Psoas muscle (tissue), 8 donors: ENCODE measurements around the gene TMEM217. TPM values are rescaled to one million over a fixed set of nuclear protein-coding genes. Genes with fewer than 3 reads are reported as not detected.
"Not testable (repeated sequence)": the region's sequence is repeated elsewhere in the genome, so short reads cannot be mapped to it uniquely, and the experiment has no call there.

Experiments
- ATAC-seq, 4 donors: fragments of 200-7000 bp; cut with Tn5 transposase; one replicate each; pipeline ENCODE4 v1.9.1; 2020; ENCODE audit warnings: moderate library complexity in 3 of 4, mild to moderate bottlenecking in 2 of 4
- DNase-seq, 2 donors: peaks; one replicate each; pipeline ENCODE4 v3.0.0-alpha.2; 2020
- H3K27ac ChIP-seq: fragments of 200-600 bp; one replicate; pipeline ENCODE4 v1.8.0; 2022
- H3K27me3 ChIP-seq, 3 donors: fragments of 200-600 bp in 1 of 3; one replicate each; pipeline versions ENCODE4 v1.6.1 to v1.8.0; 2013 to 2022; ENCODE audit warnings: low read length in 2 of 3, mild to moderate bottlenecking in 2 of 3, moderate library complexity in 1 of 3; ENCODE audit not compliant: insufficient read depth in 3 of 3
- H3K36me3 ChIP-seq, 2 donors: fragments of 200-600 bp in 1 of 2; one replicate each; pipeline versions ENCODE4 v1.6.1 to v1.8.0; 2013 to 2022; ENCODE audit warnings: low read depth in 1 of 2, mild to moderate bottlenecking in 1 of 2, moderate library complexity in 1 of 2; ENCODE audit not compliant: insufficient read depth in 1 of 2
- H3K4me1 ChIP-seq: fragments of 200-600 bp; one replicate; pipeline ENCODE4 v1.8.0; 2022
- H3K4me3 ChIP-seq: fragments of 200-600 bp; one replicate; pipeline ENCODE4 v1.8.0; 2022; ENCODE audit warnings: mild to moderate bottlenecking
- H3K9me3 ChIP-seq: fragments of 200-600 bp; one replicate; pipeline ENCODE4 v1.8.0; 2022
- WGBS, 3 donors: extraction: QIAGEN DNeasy Blood & Tissue Kit; methylation state at CpG; one replicate each; pipeline versions ENCODE4 v1.1.6 to v1.1.7; 2013; 5-methylcytosine and 5-hydroxymethylcytosine counted together
- intact Hi-C, 2 donors: fragments of 100-400 bp; cut with DNase I; formaldehyde crosslinking; loops; one replicate each; pipeline versions ENCODE4 v1.11.0 to v1.14.2; 2022
- long read RNA-seq, 2 donors: library from polyadenylated mRNA; unstranded; transcript quantifications; one replicate each; pipeline ENCODE4 v2.0.0, GENCODE V29; 2021
- polyA plus RNA-seq, 3 donors: library from polyadenylated mRNA; stranded (reverse); fragments of 200-250 nt; gene quantifications; one replicate each; pipeline ENCODE4 v1.2.3, GENCODE V29; 2013
- total RNA-seq, 4 donors: library from RNA; stranded (reverse); fragmentation: NEBNext Ultra II Directional in 2 of 4; extraction: Animal tissue kit (Norgen Biotek cat#: 25700) in 2 of 4; gene quantifications; one replicate each; pipeline versions ENCODE4 v1.2.1 to v1.2.4, GENCODE V29; 2021 to 2023
- TF ChIP-seq, protein P1 (sequence below): fragments of 200-600 bp; IDR thresholded peaks from one replicate; pipeline ENCODE4 v1.8.0; 2022; ENCODE audit warnings: antibody characterized with exemption
- donor health status: healthy with polysubstance abuse.
- donor health status: DM: no; HTN: no; CAD: no; lungs with moderate emphysema.
- donor health status: Bipolar disorder and iron deficiency.
- donor health status: healthy.
- donor health status: DM: yes; HTN: yes; CAD: no.
- donor health status: DM: no; HTN: no; CAD: no.
- donor health status: DM: no; HTN: no; CAD: no.
- donor health status: DM: yes; HTN: yes; CAD: no.

Gene TMEM217
- total RNA-seq, result 1 to 10 TPM in 1 of 4 donors, under 1 TPM in 2, not detected in 1; 0.47 to 4.3 (median 0.97) TPM
- polyA plus RNA-seq, result under 1 TPM; 0.05 to 0.15 (median 0.14) TPM
- long read RNA-seq, donor 1, partial matches to known transcripts, result 0 of 2 reads
- long read RNA-seq, donor 1, other reads (novel, unspliced or antisense), result 2 of 2 reads
- long read RNA-seq, donor 2, partial matches to known transcripts, result 0 of 1 reads
- long read RNA-seq, donor 2, other reads (novel, unspliced or antisense), result 1 of 1 reads

DNA sequence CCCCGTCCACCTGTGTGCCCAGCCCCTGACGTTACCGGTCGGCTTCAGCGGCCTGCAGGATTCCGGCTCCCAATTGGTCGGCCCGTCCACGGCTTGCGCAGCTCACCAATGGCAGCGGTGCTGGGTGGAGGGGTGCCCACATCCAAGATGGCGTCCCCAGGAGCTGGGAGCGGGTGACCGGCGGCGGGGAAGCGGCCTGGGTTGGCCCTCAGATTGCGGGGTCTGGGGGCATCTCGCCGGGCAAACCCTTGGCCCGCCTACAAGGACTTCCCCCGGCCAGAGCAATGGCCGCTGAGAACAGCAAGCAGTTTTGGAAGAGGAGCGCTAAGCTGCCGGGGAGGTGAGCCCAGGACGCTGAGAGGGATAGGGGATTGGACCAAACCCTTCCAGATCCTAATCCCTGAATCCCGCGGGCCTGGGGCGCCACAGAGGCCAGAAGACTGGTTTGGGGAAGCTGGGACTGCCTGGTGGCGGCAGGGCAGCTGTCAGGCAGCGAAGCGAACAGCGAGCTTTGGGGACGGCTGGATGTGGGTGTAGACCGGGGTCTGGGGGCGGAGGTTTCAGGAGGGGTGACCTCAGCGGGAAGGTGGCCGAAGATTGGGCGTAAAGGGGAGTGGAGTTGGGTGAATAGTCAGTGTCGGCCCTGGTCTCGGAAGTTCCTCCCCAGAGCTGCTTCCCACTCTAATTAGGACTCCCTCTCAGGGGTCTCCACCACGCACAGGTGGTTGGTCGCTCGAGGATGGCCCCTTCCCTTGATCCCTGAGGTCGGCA is at the start of gene TMEM217, which contains the start of gene TBC1D22B:
TSS of gene TMEM217 (minus strand) at position 511 of the 771 bp plus-strand sequence. CDS start 39,114 bp downstream, outside the sequence.
TSS of gene TBC1D22B (plus strand) at position 139 of the 771 bp plus-strand sequence. CDS start at position 285, 146 bp downstream.
- 0 to 1% (median 0%) methylated on average over 44 to 45 of the region's 45 CpGs for WGBS, 3 donors
- Histone ChIP-seq H3K4me1 (peaks cover 13% of the 10 kb centered on the region), H3K27ac (peak within 1 kb of the TSS; percentile 96), H3K36me3 (no peaks in the 10 kb centered on the region), H3K27me3 (no peaks in the 10 kb centered on the region), H3K9me3 (no peaks in the 10 kb centered on the region), H3K4me3 (peak within 1 kb of the TSS; percentile 90)
- ATAC-seq, result peak; percentile 99 to 100 (median 100)
- TF ChIP-seq, protein P1, sequence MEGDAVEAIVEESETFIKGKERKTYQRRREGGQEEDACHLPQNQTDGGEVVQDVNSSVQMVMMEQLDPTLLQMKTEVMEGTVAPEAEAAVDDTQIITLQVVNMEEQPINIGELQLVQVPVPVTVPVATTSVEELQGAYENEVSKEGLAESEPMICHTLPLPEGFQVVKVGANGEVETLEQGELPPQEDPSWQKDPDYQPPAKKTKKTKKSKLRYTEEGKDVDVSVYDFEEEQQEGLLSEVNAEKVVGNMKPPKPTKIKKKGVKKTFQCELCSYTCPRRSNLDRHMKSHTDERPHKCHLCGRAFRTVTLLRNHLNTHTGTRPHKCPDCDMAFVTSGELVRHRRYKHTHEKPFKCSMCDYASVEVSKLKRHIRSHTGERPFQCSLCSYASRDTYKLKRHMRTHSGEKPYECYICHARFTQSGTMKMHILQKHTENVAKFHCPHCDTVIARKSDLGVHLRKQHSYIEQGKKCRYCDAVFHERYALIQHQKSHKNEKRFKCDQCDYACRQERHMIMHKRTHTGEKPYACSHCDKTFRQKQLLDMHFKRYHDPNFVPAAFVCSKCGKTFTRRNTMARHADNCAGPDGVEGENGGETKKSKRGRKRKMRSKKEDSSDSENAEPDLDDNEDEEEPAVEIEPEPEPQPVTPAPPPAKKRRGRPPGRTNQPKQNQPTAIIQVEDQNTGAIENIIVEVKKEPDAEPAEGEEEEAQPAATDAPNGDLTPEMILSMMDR, result no peak
- DNase-seq, result peak; percentile 94 to 98
- intact Hi-C loops, result no loop called here

- H3K4me3 ChIP-seq, ATAC-seq, H3K27me3 ChIP-seq, H3K27ac ChIP-seq, DNase-seq, intact Hi-C loops, H3K9me3 ChIP-seq: not testable (repeated sequence)
- 92 to 96% (median 94%) methylated on average over 10 of the region's 10 CpGs for WGBS, 3 donors
- Histone ChIP-seq H3K4me1 (peaks cover 16% of the 10 kb centered on the region), H3K36me3 (peaks cover 6 to 40% of the 10 kb centered on the region in 2 donors)
Observed at GRCh38 chr6:37307484-37307883, 49.5 kb upstream of the TMEM217 start.

GRCh38 chr6:37306624-37307222 is 48.8 kb upstream of the TMEM217 start:
- H3K36me3 ChIP-seq, result peaks cover 6 to 43% of the 10 kb centered on the region in 2 donors
- peak overlapping the region; percentile 12 for H3K27ac ChIP-seq
- H3K27me3 ChIP-seq, result no peaks in the 10 kb centered on the region
- TF ChIP-seq, protein P1, result no peak
- WGBS, 3 donors, result 87 to 94% (median 88%) methylated on average over 4 of the region's 4 CpGs
- DNase-seq, result no peak
- ATAC-seq, result peak in 2 of 4 donors; percentile 31 to 46
- no peak overlapping the region for H3K4me3 ChIP-seq
- intact Hi-C loops, result no loop called here
- peaks cover 16% of the 10 kb centered on the region for H3K4me1 ChIP-seq
- no peaks in the 10 kb centered on the region for H3K9me3 ChIP-seq

- TF ChIP-seq, protein P1, result no peak
- ATAC-seq (peak in 2 of 4 donors; percentile 12 to 44), DNase-seq (no peak)
- H3K9me3 ChIP-seq, result no peaks in the 10 kb centered on the region
- H3K27ac ChIP-seq, result peak overlapping the region; percentile 12
- H3K36me3 ChIP-seq, result peaks cover 6 to 49% of the 10 kb centered on the region in 2 donors
- H3K4me3 ChIP-seq, result no peak overlapping the region
- H3K4me1 ChIP-seq, result peaks cover 16% of the 10 kb centered on the region
- intact Hi-C loops, result no loop called here
- 67 to 78% (median 77%) methylated on average over 4 of the region's 4 CpGs for WGBS, 3 donors
- no peaks in the 10 kb centered on the region for H3K27me3 ChIP-seq
Observed at GRCh38 chr6:37305841-37306425, 48.0 kb upstream of the TMEM217 start.
